ENCODE measurements around the gene LRRC66. TPM values are rescaled to one million over a fixed set of nuclear protein-coding genes. Genes with fewer than 3 reads are reported as not detected.

Gene LRRC66
- total RNA-seq, 3 donors from 2014 or later (not counting 1 experiment from before 2014, with no cell fraction given), result not detected

DNA sequence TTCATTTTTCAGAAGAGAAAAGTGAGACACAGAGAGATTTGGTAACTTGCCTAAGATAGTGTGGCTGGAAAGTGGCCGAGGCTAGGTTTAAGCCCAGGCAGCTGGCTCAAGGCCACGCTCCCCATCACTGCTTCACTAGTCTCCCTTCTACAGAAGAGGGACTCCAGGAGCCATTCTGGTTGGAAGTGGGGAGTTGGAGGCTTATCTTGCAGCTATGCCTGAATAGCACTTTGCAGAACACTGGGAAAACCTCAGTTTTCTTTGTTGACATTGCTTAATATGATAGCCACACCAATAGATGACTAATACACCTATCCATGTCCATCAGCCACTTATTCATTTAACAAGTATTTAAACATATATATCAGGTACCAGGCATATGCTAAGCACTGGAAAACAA is 18.5 kb downstream of the LRRC66 start:
- intact Hi-C loops (cut with micrococcal nuclease), result no loop called here
- Mint-ChIP-seq H3K27ac (no peak overlapping the region), H3K36me3 (no peaks in the 10 kb centered on the region), H3K4me1 (no peaks in the 10 kb centered on the region), H3K4me3 (no peak overlapping the region), H3K9me3 (peaks cover 0 to 2% of the 10 kb centered on the region in 2 donors), H3K27me3 (ENCODE audit: low read depth in 2 of 2) (peaks cover 0 to 3% of the 10 kb centered on the region in 2 donors)
- H3K36me3 ChIP-seq (ENCODE audit: control insufficient read depth, insufficient read depth, low read length), result no peaks in the 10 kb centered on the region
- no peaks in the 10 kb centered on the region for H3K27me3 ChIP-seq (ENCODE audit: control insufficient read depth, insufficient read depth, low read length)
- no peak for ATAC-seq
- TF ChIP-seq, protein P1, sequence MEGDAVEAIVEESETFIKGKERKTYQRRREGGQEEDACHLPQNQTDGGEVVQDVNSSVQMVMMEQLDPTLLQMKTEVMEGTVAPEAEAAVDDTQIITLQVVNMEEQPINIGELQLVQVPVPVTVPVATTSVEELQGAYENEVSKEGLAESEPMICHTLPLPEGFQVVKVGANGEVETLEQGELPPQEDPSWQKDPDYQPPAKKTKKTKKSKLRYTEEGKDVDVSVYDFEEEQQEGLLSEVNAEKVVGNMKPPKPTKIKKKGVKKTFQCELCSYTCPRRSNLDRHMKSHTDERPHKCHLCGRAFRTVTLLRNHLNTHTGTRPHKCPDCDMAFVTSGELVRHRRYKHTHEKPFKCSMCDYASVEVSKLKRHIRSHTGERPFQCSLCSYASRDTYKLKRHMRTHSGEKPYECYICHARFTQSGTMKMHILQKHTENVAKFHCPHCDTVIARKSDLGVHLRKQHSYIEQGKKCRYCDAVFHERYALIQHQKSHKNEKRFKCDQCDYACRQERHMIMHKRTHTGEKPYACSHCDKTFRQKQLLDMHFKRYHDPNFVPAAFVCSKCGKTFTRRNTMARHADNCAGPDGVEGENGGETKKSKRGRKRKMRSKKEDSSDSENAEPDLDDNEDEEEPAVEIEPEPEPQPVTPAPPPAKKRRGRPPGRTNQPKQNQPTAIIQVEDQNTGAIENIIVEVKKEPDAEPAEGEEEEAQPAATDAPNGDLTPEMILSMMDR (IDR thresholded peaks at IDR 0.05), result no peak
- no peak for DNase-seq
- H3K4me3 ChIP-seq (ENCODE audit: low read length), result no peak overlapping the region
- WGBS (ENCODE audit: insufficient coverage), result 60% methylated on average over 1 of the region's 2 CpGs
- H3K27ac ChIP-seq (ENCODE audit: low read length), result no peak overlapping the region
- no peaks in the 10 kb centered on the region for H3K4me1 ChIP-seq (ENCODE audit: control insufficient read depth, insufficient read depth, low read length)
- H3K9me3 ChIP-seq (ENCODE audit: control insufficient read depth, insufficient read depth, low read length), result no peaks in the 10 kb centered on the region

DNA sequence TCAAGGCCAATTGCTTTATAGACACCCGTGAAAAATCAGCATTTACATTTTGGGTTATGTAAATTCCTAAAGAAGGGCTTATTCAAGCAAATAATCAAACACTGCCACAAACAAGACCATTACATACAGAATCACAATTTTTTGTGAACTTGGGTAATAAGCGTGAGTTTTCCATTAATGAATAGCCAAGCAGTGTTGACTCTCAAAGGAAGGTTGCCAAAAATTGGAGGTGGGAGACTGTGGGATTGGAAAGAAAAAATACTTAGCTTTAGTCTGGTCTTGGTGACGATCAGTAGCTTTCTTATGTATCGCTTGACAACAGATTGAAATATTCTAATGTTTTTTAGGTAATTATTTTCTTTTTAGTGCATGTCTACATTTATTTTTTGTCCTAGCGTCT is 20.9 kb downstream of the LRRC66 start:
- Histone ChIP-seq H3K4me3 (ENCODE audit: low read length) (no peak overlapping the region), H3K36me3 (ENCODE audit: control insufficient read depth, insufficient read depth, low read length) (no peaks in the 10 kb centered on the region), H3K4me1 (ENCODE audit: control insufficient read depth, insufficient read depth, low read length) (no peaks in the 10 kb centered on the region), H3K27me3 (ENCODE audit: control insufficient read depth, insufficient read depth, low read length) (no peaks in the 10 kb centered on the region), H3K27ac (ENCODE audit: low read length) (no peak overlapping the region), H3K9me3 (ENCODE audit: control insufficient read depth, insufficient read depth, low read length) (no peaks in the 10 kb centered on the region)
- no peak overlapping the region for H3K27ac Mint-ChIP-seq
- no peaks in the 10 kb centered on the region for H3K36me3 Mint-ChIP-seq
- ATAC-seq (no peak), DNase-seq (no peak)
- WGBS (ENCODE audit: insufficient coverage), result 93% methylated on average over 3 of the region's 5 CpGs
- H3K4me1 Mint-ChIP-seq, result no peaks in the 10 kb centered on the region
- no peak overlapping the region for H3K4me3 Mint-ChIP-seq
- peaks cover 0 to 3% of the 10 kb centered on the region in 2 donors for H3K27me3 Mint-ChIP-seq (ENCODE audit: low read depth in 2 of 2)
- intact Hi-C loops (cut with micrococcal nuclease), result no loop called here
- peaks cover 0 to 2% of the 10 kb centered on the region in 2 donors for H3K9me3 Mint-ChIP-seq
- TF ChIP-seq, protein P1 (IDR thresholded peaks at IDR 0.05), result no peak

DNA sequence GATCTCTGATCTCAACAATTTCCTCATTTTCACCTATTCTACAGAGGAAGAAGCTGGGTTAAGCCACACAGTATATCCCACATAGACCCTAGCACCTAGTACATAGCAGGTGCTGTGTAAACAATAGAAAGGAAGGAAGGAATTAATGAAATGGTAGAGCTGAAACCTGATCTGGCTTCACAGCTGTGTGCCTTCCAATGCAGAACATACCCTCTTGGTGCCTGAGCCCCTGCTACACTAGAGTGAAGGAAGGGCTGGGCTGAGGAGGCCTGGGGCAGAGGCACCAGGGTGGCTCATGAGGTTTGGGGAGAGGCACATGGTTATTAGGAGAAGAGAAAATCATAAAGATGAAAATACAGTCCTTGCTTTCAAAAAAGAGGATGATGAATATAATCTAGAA is 21.3 kb downstream of the LRRC66 start:
- Histone ChIP-seq H3K4me3 (ENCODE audit: low read length) (no peak overlapping the region), H3K36me3 (ENCODE audit: control insufficient read depth, insufficient read depth, low read length) (no peaks in the 10 kb centered on the region), H3K27me3 (ENCODE audit: control insufficient read depth, insufficient read depth, low read length) (no peaks in the 10 kb centered on the region), H3K27ac (ENCODE audit: low read length) (no peak overlapping the region), H3K9me3 (ENCODE audit: control insufficient read depth, insufficient read depth, low read length) (no peaks in the 10 kb centered on the region), H3K4me1 (ENCODE audit: control insufficient read depth, insufficient read depth, low read length) (no peaks in the 10 kb centered on the region)
- Mint-ChIP-seq H3K36me3 (no peaks in the 10 kb centered on the region), H3K4me1 (no peaks in the 10 kb centered on the region), H3K27me3 (ENCODE audit: low read depth in 2 of 2) (peaks cover 0 to 3% of the 10 kb centered on the region in 2 donors), H3K4me3 (no peak overlapping the region), H3K9me3 (peaks cover 0 to 2% of the 10 kb centered on the region in 2 donors), H3K27ac (no peak overlapping the region)
- no peak for ATAC-seq
- TF ChIP-seq, protein P1 (IDR thresholded peaks at IDR 0.05), result no peak
- DNase-seq, result no peak
- intact Hi-C loops (cut with micrococcal nuclease), result no loop called here

DNA sequence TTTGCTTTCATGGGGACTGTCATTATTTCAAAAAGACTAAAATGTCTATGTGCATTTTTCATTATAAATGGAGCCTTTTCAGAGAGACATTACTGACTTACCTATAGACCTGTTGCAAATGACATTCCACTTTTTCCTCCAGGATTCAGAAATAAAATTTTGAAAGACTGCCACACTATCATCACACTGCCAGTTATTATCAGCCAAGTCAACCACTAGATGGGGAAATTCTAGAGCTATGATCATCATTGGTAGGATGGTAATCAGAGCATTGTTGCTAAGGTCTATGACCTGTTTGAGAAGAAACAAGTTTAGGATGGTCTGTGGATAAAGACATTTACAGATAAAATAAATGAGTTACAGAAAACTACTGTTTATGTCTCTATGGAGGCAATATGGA is 22.5 kb downstream of the LRRC66 start:
- TF ChIP-seq, protein P1 (IDR thresholded peaks at IDR 0.05), result no peak
- Histone ChIP-seq H3K4me1 (ENCODE audit: control insufficient read depth, insufficient read depth, low read length) (no peaks in the 10 kb centered on the region), H3K4me3 (ENCODE audit: low read length) (no peak overlapping the region), H3K27ac (ENCODE audit: low read length) (no peak overlapping the region), H3K9me3 (ENCODE audit: control insufficient read depth, insufficient read depth, low read length) (no peaks in the 10 kb centered on the region), H3K27me3 (ENCODE audit: control insufficient read depth, insufficient read depth, low read length) (no peaks in the 10 kb centered on the region), H3K36me3 (ENCODE audit: control insufficient read depth, insufficient read depth, low read length) (no peaks in the 10 kb centered on the region)
- peaks cover 2 to 3% of the 10 kb centered on the region in 2 donors for H3K9me3 Mint-ChIP-seq
- no peak overlapping the region for H3K27ac Mint-ChIP-seq
- intact Hi-C loops (cut with micrococcal nuclease), result no loop called here
- ATAC-seq (no peak), DNase-seq (no peak)
- H3K27me3 Mint-ChIP-seq (ENCODE audit: low read depth in 2 of 2), result peaks cover 0 to 3% of the 10 kb centered on the region in 2 donors
- H3K36me3 Mint-ChIP-seq, result no peaks in the 10 kb centered on the region
- no peak overlapping the region for H3K4me3 Mint-ChIP-seq
- no peaks in the 10 kb centered on the region for H3K4me1 Mint-ChIP-seq
